ENCODE results near the gene PXN. TPM values are rescaled to one million over a fixed set of nuclear protein-coding genes. Genes with fewer than 3 reads are reported as not detected.
"Not testable (repeated sequence)": the region's sequence is repeated elsewhere in the genome, so short reads cannot be mapped to it uniquely, and the experiment has no call there.

PXN gene
- total RNA-seq, 1 donor from 2014 or later = 105 TPM

- H3K9me3 ChIP-seq = no peaks in the 10 kb centered on the region
- no peak for DNase-seq
- no peak for TF ChIP-seq CTCF (IDR thresholded peaks at IDR 0.05)
- intact Hi-C loops (cut with DNase I) = no loop called here
- H3K27me3 ChIP-seq = no peaks in the 10 kb centered on the region
- peak overlapping the region; percentile 53 for H3K27ac ChIP-seq
- H3K4me3 ChIP-seq = no peak overlapping the region
- no peaks in the 10 kb centered on the region for H3K36me3 ChIP-seq
- peaks cover 76% of the 10 kb centered on the region for H3K4me1 ChIP-seq
- ATAC-seq = no peak
These were observed 25.6 kb downstream of the PXN start for GRCh38 chr12:120239776-120240494.

DNA sequence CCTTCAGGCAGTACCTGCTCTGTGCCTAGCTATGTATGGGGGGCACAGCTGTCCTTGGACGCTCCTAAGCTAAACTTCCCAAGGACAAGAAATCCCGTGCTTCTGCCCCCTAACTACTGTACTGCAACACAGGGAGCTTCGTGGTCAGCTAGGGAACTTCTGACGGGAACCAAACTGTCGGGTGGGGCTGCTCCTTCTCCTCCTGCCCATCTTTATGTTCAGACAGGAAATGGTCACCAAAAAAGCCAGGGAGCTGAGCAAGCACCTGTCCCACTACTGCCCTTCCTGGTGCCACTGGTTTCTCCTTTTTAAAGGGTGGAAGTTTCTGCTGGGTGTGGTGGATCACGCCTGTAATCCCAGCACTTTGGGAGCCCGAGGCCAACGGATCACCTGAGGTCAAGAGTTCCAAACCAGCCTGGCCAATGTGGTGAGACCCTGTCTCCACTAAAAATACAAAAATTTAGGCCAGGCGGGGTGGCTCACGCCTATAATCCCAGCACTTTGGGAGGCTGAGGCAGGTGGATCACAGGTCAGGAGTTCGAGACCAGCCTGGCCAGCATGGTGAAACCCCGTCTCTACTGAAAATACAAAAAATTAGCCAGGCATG is 26.6 kb downstream of the PXN start:
- Histone ChIP-seq H3K9me3 (no peaks in the 10 kb centered on the region), H3K36me3 (no peaks in the 10 kb centered on the region), H3K4me3 (no peak overlapping the region), H3K27me3 (no peaks in the 10 kb centered on the region), H3K27ac (peak overlapping the region; percentile 69), H3K4me1 (peaks cover 84% of the 10 kb centered on the region)
- no peak for TF ChIP-seq CTCF (IDR thresholded peaks at IDR 0.05)
- DNase-seq (no peak), ATAC-seq (no peak)
- intact Hi-C loops (cut with DNase I) = no loop called here

GRCh38 chr12:120238217-120238616 is 27.3 kb downstream of the PXN start:
- Histone ChIP-seq H3K4me1 (peaks cover 85% of the 10 kb centered on the region), H3K4me3 (no peak overlapping the region), H3K27me3 (no peaks in the 10 kb centered on the region), H3K36me3 (no peaks in the 10 kb centered on the region), H3K9me3 (no peaks in the 10 kb centered on the region), H3K27ac (peak overlapping the region; percentile 69)
- no peak for DNase-seq
- TF ChIP-seq CTCF (IDR thresholded peaks at IDR 0.05) = no peak
- no peak for ATAC-seq
- intact Hi-C loops (cut with DNase I) = no loop called here

GRCh38 chr12:120237360-120238171 is 28.0 kb downstream of the PXN start:
- DNase-seq = no peak

DNA sequence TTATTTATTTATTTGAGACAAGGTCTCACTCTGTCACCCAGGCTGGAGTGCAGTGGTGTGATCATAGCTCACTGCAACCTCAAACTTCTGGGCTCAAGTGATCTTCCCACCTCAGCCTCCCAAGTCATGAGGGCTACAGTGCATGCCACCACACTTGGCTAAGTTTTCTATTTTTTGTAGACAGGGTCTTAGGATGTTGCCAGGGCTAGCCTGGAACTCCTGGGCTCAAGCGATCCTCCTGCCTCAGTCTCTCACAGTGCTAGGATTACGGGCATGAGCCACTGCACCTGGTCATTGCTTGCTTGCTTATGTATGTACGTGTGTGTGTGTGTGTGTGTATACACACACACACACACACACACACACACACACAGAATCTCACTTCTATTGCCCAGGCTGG is 28.7 kb downstream of the PXN start:
- intact Hi-C loops (cut with DNase I); H3K27me3 ChIP-seq; ATAC-seq; H3K4me3 ChIP-seq; H3K36me3 ChIP-seq; DNase-seq; H3K9me3 ChIP-seq: not testable (repeated sequence)
- H3K4me1 ChIP-seq = peaks cover 95% of the 10 kb centered on the region
- H3K27ac ChIP-seq = peak overlapping the region; percentile 69

More at GRCh38 chr12:120237360-120238171, 28.0 kb downstream of the PXN start:
- H3K27me3 ChIP-seq = no peaks in the 10 kb centered on the region
- H3K36me3 ChIP-seq = no peaks in the 10 kb centered on the region
- no peak for TF ChIP-seq CTCF (IDR thresholded peaks at IDR 0.05)
- H3K27ac ChIP-seq = peak overlapping the region; percentile 69
- H3K4me1 ChIP-seq = peaks cover 88% of the 10 kb centered on the region
- peak; percentile 32 for ATAC-seq
- no peaks in the 10 kb centered on the region for H3K9me3 ChIP-seq
- no peak overlapping the region for H3K4me3 ChIP-seq
- intact Hi-C loops (cut with DNase I) = no loop called here
